ENCODE measurements around the gene FBL.
"Not testable (repeated sequence)": the region's sequence is repeated elsewhere in the genome, so short reads cannot be mapped to it uniquely, and the experiment has no call there.

Gene FBL

DNA sequence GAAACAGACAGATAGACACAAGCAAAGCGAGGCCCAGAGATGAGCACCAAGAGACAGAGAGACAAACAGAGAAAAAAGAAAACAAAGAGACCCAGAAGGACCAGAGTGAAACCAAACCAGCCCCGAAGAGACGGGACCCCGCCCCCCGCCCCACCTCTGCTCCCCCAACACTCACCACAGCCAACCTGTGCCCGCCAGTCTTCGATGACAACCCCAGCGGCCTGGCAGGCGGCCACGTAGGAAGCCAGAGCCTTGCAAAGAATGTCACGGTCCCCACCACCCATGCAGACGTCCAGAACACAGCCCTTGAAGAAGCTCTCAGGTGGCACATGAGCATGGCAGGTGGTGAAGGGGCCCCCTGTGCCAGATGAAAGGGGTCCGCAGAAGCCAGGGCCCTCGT is 31.3 kb upstream of the FBL start:
- not testable (repeated sequence) for H3K4me3 ChIP-seq (ENCODE audit: low read depth, low read length)

DNA sequence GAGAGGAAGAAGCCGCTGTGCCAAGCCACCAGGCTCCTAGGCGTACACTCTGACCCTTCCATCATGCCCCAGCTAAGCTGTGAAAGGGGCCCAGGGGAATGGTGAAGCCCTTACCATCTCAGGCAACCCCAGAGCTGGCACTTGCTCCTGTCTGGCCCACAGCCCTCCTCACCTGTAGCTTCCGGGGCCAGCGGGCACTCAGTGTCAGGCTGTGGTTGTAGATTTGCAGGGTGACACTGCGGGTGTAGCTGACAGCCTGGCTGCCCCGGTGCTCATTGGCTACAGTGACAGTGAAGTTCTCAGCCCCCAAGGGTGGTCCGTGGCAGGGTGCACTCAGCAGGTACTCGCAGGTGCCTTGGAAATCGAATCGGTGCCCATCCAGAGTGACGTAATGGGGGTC is 30.3 kb upstream of the FBL start:
- H3K4me3 ChIP-seq (ENCODE audit: low read depth, low read length): not testable (repeated sequence)

DNA sequence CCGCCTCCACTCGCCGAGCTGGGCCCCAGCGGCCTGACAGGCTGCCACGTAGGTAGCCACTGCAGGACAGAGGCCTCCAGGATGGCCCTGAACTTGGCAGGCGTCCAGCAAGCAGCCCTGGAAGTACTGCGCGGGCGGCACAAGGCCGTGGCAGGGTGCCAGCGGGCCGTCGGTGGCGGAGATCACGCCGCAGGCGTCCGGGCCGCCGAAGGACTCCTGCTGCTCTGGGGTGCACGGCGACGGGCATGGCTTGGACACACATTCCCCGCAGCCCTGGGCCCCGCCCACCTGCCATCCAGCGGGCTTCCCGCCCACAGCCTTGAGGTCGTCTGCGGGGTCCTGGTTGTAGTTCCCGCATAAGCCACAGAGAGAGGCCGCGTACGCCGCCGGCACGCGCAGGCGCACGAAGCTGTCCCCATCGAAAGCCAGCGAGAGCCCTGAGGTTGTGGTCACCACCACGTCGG is 29.3 kb upstream of the FBL start:
- not testable (repeated sequence) for H3K4me3 ChIP-seq (ENCODE audit: low read depth, low read length)

DNA sequence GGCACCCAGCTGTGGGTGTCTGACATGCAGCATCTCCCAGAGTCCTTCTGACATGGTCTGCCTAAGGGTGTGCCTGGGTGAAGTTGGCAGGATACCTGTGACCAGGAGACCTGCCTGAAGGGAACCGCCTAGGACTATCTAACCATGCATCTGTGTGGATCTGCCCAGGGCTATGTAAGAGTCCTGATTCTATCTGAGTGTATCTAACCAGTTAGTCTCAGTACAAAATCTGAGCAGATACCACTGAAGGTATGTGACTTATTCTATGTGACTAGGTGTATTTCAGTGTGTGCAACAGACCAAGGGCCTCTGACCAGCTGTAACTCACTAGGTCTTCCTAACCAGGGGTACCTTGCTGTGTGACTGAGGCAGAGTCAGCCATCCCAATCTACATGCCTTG is 28.2 kb upstream of the FBL start:
- H3K4me3 ChIP-seq (ENCODE audit: low read depth, low read length): no peak overlapping the region

DNA sequence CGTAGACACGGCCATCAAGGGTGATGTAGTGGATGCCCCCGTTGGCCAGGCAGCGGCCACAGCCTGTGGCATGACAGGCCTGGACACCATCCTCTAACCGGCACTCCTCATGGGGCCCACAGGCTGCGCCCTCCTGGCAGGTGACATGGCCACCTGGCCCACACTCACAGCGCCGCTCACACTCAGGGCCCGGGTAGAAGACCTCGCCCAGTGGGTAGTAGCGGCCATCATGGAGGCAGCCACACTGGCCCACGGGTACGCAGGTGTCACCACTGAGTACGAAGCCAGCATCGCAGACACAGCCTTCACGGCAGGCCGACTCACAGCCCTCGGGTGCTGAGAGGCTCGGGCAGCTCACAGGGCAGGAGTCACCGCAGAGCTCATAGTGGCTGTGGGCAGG is 27.2 kb upstream of the FBL start:
- H3K4me3 ChIP-seq (ENCODE audit: low read depth, low read length): no peak overlapping the region

DNA sequence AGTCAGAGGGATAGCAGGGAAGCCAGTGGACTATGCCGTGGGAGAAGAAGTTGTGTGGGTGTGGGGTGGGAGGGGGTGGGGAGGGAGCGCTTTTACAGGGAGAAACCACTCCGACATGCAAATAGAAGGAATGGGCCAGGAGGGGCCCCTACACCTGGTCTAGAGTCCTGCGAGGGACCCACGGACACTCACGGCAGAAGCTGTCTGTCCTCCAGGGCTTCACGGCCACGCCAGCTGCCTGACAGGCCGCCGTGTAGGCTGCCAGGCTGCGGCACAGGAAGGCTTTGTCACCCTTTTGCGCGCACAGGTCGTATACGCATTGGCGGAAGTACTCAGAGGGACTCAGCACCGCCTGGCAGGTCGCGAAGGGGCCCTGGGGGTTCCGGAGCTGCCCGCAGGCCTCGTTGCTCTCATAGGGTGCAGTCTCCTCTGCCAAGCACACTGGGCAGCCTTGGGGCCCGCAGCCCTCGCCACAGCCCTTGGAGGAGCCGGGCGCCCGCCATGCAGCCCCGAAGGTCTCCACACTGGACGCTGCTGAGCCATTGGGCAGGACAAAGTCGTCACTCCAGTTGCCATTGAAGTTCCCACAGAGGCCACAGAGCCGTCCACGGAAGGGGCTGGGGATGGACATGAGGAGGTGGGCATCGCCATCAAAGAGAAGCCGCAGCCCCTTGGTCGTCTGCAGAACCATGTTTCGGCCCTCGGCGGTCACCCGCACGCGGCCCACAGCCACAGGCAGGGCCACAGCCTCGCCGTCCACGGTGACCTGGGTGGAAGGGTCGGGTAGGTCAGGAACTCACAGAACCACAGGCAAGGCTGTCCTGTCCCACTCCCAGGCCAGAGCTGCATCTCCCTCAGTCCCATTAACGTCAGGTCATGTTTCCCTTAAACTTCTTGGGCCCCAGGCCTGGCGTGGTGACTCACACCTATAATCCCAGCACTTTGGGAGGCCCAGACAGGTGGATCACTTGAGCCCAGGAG is 26.0 kb upstream of the FBL start:
- no peak overlapping the region for H3K4me3 ChIP-seq (ENCODE audit: low read depth, low read length)

DNA sequence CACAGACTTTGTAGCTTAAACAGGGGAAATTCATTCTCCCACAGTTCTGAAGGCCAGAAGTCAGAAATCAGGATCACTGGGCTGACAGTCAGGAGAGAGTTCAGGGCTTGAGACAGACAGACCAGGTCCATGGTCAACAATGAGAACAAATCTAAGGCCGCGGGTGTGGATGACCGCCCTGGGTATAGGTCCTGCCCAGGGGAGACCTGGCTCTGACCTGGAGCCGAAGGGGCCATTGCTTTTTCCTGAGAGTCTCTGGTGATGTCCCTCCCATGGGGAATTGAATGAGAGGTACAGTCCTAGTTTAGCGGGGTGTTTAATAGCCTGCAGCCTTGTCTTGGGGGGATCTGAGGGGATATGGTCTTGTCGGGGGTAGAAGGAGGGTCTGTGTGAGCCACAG is 25.2 kb upstream of the FBL start:
- H3K4me3 ChIP-seq (ENCODE audit: low read depth, low read length): no peak overlapping the region

DNA sequence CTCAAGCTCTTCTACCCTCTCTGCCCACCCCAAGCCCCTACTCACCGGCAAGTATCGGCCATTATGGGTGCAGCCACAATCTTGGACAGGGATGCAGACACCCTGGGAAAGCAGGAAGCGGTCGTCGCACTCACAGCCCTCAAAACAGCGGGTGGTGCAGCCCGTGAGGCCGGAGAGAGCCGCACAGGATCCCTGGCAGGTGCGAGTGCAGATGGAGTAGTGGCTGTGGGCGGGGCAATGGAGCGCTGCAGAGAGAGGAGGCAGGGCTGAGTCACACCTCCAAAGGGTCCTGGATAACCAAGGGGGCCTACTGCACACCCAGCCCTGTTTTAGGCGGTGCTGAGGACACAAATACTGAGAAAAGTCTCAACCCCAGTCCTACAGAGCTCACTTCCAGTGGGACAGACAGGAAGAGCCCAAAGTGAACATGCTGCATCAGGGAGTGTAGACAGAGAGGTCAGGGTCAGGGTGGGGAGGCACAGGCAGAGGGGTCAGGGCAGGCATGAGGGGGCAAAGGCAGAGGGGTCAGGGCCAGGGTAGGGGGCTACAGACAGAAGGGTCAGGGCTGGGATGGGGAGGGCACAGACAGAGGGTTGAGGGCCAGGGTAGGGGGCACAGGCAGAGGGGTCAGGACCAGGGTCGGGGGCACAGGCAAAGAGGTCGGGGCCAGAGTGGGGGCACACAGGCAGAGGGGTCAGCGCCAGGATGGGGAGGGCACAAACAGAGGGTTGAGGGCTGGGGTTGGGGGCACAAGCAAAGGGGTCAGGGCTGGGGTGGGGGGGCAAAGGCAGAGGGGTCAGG is 24.2 kb upstream of the FBL start:
- no peak overlapping the region for H3K4me3 ChIP-seq (ENCODE audit: low read depth, low read length)

DNA sequence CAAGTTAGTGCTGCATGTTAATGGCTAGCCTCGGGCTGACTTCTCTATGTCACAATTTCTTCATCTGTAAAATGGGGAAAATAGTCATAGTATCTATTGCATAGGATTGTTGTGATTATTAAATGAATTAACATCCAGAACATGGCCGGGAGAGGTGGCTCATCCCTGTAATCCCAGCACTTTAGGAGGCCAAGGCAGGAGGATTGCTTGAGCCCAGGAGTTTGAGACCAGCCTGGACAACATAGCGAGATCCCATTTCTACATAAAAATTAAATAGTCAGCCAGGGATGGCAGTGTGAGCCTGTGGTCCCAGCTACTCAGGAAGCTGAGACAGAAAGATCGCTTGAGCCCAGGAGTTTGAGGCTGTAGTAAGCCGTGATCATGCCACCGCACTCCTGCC is 21.8 kb upstream of the FBL start:
- H3K4me3 ChIP-seq (ENCODE audit: low read depth, low read length): no peak overlapping the region

DNA sequence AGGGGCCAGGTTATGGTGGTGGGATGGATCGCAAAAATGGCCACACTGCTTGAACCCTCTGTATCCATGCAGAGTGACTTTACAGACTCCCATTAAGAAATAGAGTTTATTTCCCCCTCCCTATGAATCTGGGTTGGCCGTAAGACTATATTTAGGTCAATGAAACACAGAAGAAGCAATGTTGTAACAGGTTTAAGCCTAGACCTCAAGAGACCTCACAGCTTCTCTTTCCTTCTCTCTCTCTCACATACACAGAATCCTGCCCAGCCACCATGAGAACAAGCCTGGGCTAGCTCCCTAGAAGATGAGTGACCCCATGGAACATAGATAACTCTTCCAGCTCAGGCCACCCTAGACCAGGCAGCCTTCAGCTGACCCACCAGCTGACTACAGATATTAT is 21.0 kb upstream of the FBL start:
- no peak overlapping the region for H3K4me3 ChIP-seq (ENCODE audit: low read depth, low read length)

DNA sequence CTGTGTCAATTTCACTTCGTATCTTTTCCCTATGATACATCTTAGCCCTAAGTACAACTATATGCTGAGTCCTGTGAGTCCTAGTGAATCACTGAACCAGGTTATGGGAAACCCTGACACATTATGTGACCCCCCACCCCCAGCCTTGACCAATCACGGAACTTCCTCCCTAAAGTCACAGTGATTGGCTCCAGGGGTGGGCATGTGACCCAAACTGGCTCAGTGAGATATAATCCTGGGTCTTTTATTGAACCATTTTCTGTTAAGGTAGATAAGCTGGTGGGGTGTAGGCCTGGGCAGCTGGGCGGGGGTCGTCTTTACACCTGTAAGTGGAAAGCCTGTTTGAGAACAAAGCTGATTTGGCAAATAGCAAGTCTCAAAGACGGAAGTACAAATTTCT is 19.8 kb upstream of the FBL start:
- H3K4me3 ChIP-seq (ENCODE audit: low read depth, low read length): no peak overlapping the region

DNA sequence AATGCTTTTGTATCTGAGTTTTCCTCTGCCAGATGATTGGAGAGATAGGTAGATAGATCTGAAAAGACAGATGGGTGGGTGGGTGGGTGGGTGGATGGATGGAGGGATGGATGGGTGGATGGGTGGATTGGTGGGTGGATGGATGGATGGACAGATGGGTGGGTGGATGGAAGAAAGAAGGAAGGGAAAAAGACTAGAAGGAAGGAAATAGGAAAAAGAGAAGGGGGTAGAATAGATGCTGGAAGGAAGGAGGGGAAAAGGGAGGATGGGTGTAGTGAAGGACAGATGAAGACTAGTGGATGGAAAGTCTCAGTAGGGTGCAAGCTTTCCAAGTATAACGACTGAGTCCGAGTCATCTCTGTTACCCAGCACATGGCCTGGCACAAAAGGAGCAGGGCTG is 19.0 kb upstream of the FBL start:
- H3K4me3 ChIP-seq (ENCODE audit: low read depth, low read length): no peak overlapping the region

DNA sequence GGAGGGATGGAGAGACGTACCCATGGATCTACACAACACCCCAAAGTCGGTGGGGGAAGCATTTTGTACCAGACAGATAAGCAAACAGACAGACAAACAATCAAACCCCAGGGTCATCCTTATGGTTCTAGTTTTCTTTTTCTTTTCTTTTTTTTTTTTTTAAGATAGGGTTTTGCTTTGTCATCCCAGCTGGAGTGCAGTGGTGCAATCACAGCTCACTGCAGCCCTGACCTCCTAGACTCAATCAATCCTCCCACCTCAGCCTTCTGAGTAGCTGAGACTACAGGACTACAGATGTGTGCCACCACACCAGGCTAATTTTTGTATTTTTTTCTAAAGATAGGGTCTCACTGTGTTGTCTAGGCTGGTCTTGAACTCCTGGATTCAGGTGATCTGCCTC is 17.9 kb upstream of the FBL start:
- H3K4me3 ChIP-seq (ENCODE audit: low read depth, low read length): no peak overlapping the region

DNA sequence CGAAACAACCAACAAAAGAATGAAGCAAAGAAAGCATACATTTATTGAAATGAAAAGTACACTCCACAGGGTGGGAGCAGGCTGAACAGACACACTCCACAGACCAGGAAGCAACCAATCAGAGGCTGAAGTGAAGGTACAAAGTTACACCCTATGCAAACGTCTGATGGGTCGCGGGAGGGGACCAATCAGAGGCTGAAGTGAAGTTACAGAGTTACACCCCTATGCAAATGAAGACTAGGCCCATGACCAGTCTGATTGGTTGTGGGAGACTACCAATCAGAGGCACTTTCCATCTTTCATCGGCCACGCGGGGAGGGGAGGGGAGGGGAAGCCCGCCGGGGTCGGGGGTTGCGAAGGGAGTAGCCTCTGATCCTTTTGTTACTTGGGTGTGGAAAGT is 12.4 kb upstream of the FBL start:
- no peak overlapping the region for H3K4me3 ChIP-seq (ENCODE audit: low read depth, low read length)

DNA sequence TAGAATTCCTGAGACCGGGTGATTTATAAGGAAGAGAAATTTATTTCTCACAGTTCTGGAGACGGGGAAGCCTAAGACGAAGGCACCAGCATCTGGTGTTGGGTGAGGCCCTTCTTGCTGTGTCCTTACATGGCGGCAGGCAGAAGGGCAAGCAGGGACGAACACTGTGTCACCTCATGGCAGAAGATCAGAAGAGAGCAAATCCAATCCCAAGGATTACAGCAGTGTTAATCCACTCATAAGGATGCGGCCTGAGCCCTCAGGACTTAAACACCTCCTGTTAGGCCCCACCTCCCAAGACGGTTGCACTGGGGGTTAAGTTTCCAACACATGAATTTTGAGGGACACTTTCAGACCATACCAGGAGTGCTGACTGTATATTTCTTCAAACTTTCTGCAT is 6.7 kb upstream of the FBL start:
- H3K4me3 ChIP-seq (ENCODE audit: low read depth, low read length): no peak overlapping the region

DNA sequence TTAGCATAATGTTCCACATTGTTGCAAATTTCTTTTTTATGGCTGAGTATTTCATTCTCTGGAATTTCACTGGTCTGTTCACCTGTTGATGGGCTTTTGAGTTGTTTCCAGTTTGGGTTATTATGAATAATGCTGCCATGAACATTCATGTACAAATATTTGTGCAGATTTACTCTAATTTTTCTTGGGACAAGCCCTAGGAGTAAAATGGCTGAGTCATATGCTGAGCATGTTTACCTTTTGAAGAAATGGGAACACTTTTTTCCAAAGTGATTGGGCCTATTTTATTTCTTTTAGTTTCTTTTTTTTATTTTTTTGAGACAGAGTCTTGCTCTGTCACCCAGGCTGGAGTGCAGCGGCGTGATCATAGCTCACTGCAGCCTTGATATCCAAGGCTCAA is 4.7 kb upstream of the FBL start:
- H3K4me3 ChIP-seq (ENCODE audit: low read depth, low read length): no peak overlapping the region

DNA sequence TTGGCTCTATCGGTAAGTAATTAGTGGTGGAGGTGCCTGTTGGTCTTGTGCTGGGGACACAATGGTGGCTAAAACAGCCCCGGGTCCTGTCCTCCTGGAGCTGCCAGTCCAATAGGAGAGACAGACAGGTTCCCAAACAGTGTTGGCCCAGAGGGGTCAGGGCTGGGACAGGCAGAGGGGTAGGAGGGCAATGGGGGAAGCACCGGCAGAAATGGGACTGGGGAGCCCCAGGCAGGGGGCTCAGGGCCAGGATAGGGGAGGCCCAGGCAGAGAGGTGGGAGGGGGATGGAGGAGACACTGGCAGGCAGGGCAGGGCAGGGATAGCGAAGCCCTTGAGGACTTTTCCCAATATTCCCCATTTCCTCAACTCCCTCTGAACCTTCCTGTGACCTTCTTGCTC is 2.2 kb upstream of the FBL start:
- H3K4me3 ChIP-seq (ENCODE audit: low read depth, low read length): no peak overlapping the region

DNA sequence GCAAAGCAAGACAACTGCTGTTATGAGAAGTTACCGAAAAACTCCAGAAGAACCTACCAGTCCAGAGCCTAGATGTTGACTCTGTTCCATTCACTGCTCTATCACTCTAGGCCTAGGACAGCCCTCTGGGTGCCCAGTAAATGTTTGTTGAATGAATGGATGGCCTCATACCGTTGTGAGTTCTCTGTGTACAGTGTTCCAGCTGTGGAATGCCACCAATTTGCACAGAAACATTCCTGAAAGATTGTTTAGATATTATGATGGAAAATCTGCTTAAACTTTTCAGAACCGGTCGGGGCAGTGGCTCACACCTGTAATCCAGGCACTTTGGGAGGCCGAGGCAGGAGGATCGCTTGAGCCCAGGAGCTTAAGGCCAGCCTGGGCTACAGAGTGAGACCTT is 1.3 kb upstream of the FBL start:
- H3K4me3 ChIP-seq (ENCODE audit: low read depth, low read length): no peak overlapping the region

DNA sequence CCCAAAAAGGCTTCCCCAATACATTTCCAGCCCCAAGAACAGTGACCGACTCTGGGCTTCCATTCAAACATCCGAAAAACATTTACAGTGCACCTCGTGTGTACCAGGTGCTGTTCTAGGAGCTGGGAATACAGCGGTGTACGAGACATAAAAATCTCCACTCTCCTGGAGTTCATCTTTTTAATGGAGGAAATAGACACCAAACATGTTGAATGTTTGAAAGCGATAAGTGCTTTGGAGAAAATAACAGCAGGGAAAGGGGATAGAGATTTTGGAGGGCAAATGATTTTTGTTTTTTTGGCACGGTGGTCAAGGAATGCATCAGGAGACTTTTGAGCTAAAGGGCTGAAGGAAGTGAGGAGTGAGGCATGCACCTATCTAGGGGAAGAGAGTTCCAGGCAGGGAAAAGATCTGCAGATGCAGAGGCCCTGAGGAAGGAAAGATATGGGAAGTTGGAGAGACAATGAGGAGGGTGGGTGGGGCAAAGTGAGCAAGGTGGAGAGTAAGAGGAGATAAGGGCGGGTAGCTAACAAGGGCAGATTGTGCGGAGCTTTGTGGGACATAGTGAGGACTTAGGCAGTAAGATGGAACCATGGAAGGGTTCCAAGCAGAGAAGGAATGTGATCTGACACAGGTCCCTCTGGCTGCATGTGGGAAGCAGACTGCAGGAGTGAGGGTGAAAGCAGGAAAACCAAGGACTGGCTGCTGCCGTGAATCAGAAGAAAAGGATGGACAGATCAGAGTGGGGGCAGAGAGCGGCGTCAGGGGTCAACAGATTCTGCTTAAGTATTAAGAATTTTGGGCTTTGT is 703 bp upstream of the FBL start:
- H3K4me3 ChIP-seq (ENCODE audit: low read depth, low read length): peak overlapping the region; percentile 90

DNA sequence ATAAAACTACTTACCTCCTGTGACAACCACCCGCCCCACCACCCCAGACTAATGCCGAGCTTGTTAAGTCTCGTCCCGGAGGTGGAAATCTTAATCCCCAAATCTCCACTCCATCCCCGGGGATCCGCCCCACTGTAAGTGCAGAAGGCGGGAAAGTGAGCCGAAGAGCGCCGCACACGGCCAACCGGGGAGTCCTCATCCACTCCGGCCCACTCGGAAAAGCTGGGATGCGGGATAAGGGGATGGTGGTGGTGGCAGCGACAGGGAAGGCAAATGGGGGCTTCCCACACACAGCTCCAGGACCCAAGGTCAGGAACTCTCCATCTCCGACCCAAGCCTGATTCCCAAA is 621 bp downstream of the FBL start:
- H3K4me3 ChIP-seq (ENCODE audit: low read depth, low read length): peak overlapping the region; percentile 90

DNA sequence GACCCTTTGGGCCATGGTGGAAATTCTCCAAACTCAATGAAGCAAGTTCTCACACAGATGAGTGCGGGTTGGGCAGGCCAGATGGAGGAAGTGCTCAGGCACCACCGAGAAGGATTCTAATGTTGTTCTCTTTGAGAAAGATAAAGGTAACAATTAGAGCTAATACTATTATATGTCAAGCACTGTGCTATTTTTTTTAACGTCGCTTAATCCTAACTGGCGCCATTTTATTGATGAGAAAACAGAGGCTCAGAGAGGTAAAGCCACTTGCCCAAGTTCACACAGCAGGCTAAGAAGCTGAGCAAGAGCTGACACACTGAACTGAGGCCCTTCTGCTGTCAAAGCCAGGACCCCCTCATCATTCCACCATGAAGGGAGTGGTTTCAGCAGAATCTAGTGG is 1.0 kb downstream of the FBL start:
- peak overlapping the region; percentile 90 for H3K4me3 ChIP-seq (ENCODE audit: low read depth, low read length)
